Heart left ventricle (tissue), 13 donors: Measurements from ENCODE around the gene HMCN2.

Experiments used
- CTCF ChIP-seq, 12 donors: fragments of 200-600 bp; sonication (generic) in 4 of 12; IDR thresholded peaks; one replicate each; pipeline versions ENCODE4 v1.5.0 to v1.8.0; 2018 to 2022; ENCODE audit warnings: antibody characterized with exemption in 12 of 12, mild to moderate bottlenecking in 5 of 12
- POLR2A ChIP-seq, 2 donors: fragments of 450-650 bp; IDR thresholded peaks; one replicate each; pipeline ENCODE4 v1.6.1; 2017; ENCODE audit warnings: antibody characterized with exemption in 2 of 2, mild to moderate bottlenecking in 2 of 2, moderate library complexity in 2 of 2
- donor health status: ischemic (EF 13 %, LVEDD 7.1; RV severe dilation, severe dysfunction).
- donor health status: DM: no; HTN: yes; CAD: no.
- donor health status: DM: no; HTN: no; CAD: no.
- donor health status: ischemic (EF 25% LVEDD 6.9; RV normal size, moderate dysfunction).
- donor health status: ischemic (EF 25% LVEDD 5.7; RV mildly dilated, moderate dysfunction).
- donor health status: ischemic (EF 35%, LVEDD 5.7; RV mildly dilated, moderate dysfunction).
- donor health status: nonischemic (EF 11% LVEDD 7.7; RV severe dilation, severe dysfunction).
- donor health status: DM: yes; HTN: yes; CAD: no.
- donor health status: PGD.
- donor health status: ischemic (EF 29% LVEDD 5.4; RV normal size, mild dysfunction).
- donor health status: nonischemic (EF 23%, LVEDD 6.1; RV moderate dilation, normal function).

GRCh38 chr9:130260816-130261765, 4.5 kb upstream of the HMCN2 start:
- TF ChIP-seq CTCF (IDR thresholded peaks at IDR 0.05), result no peak
- no peak for TF ChIP-seq POLR2A (IDR thresholded peaks at IDR 0.05)
